Hematopoietic multipotent progenitor cell (in vitro differentiated cells): ENCODE measurements around the gene IL1F10. TPM values are rescaled to one million over a fixed set of nuclear protein-coding genes. Genes with fewer than 3 reads are reported as not detected.

ENCODE experiments used
- DNase-seq, 3 donors: peaks; one replicate each; pipeline ENCODE4 v3.0.0-alpha.2; 2011 to 2015; ENCODE audit warnings: low read depth in 2 of 3, low spot score in 2 of 3
- total RNA-seq: library from RNA; depleted of rRNA; stranded (reverse); fragments of >200 nt; gene quantifications from one replicate; pipeline ENCODE4 v1.2.3, GENCODE V29; 2012

Gene IL1F10
- total RNA-seq, 1 donor, result not detected

DNA sequence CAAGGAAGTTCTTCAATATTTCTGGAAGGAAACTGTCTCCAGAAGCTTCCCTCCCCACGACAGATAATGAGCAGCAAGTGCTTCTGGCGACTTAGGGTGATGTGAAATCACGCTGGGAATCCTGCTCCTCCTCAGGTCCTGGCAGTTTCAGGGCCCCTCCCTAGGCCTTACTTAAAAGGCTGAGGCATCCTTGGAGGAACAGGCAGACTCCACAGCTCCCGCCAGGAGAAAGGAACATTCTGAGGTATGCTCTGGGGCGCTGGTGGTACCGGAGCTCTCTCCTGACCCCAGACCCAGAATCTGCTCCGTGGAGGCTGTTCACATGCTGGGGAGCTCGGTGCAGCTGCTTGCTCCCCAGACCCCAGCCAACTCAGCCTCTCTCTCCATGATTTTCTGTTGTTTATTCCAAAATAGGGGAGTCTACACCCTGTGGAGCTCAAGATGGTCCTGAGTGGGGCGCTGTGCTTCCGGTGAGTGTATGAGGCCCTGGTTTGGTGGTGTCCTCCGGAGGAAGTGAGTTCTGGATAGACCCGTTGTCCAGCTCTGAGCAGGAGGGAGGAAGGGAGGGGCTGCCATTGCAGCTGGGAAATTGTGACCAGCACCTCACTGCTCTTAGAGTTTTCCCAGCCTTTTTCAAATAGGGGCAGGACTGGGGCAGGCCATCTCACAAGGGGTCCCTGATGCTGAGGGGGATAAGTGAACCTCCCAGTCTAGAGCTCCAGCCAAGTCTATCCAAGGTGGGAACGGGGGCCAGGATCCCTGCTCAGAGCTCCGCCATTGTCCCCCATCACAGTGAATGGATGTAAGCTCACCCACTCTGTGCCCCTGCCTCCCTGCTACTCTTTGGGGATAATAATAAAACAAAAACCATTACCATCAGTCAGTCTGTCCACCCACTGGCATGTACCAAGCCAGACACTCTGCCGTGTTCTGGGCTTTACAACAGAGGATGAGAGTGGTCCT lies 8.5 kb upstream of the IL1F10 start, which contains the start of gene IL36RN:
Gene IL36RN (plus strand): TSS at position 201 of the 963 bp plus-strand sequence. CDS start 241 bp downstream, at position 442.
- DNase-seq, result no peak

GRCh38 chr2:113060396-113060795 lies 7.4 kb upstream of the IL1F10 start:
- DNase-seq, result no peak

GRCh38 chr2:113060796-113061195 lies 7.0 kb upstream of the IL1F10 start:
- no peak for DNase-seq

DNA sequence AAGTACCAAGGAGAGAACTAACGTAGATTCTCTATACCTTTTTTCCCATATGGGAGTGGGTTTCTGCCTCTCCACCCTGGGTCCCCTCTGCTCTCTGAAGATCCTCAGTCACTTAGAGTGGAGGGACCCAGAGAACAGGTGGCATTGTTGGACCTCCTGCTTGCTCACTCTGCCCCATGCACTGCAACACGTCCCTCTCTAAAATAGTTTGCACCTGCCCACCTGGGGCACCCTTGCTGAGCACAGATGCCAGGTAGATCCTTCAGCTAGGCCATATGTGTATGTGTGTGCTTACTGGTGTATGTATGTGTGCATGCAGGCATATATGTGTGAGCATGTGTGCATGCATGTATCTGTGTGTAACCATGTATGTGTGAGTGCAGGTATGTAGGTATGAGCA lies 6.5 kb upstream of the IL1F10 start:
- DNase-seq, result no peak

- no peak for DNase-seq
Observed at GRCh38 chr2:113061896-113062770, 5.6 kb upstream of the IL1F10 start.

GRCh38 chr2:113064281-113064680 lies 3.5 kb upstream of the IL1F10 start:
- no peak for DNase-seq

DNA sequence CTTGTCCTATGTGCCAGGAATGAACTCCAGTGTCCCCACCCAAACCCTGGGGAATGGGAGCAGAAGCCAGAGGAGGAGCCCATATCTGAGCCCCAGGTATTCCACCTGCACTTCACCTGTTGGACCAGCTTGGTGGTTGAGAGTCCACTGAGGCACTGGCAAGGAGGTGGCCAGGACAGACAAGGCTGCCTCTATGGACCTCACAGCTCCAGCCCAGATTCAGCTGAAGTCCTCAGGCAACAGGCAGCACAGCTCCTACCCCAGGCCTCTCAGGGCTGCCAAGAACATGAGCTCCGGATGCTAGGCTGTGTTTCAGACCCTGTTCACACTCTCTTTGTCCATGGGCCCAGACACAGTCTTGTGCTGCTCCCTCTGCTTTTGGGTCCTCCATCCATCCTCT lies 2.9 kb upstream of the IL1F10 start:
- DNase-seq, result no peak

DNA sequence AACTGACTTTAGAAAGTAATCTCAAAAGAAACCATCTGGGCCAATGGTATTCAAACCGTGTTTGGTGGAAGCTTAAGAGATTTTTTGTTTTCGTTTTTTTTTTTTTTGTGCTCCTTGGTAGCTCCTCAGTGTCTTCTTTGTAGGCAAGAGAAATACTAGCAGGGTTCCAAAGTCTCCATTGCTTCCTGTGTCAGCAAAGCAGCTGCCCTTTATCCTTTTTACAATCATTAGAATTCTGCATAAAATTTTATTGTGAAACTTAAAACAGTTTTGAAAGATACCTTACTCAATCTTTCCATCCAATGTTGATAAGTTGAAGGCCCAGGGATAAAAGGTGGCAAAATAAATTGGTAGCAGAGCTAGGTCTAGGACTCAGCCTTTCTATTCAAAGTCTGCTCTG lies 479 bp downstream of the IL1F10 start:
- no peak for DNase-seq

- no peak for DNase-seq
Observed at GRCh38 chr2:113068706-113069485, 1.1 kb downstream of the IL1F10 start.

DNA sequence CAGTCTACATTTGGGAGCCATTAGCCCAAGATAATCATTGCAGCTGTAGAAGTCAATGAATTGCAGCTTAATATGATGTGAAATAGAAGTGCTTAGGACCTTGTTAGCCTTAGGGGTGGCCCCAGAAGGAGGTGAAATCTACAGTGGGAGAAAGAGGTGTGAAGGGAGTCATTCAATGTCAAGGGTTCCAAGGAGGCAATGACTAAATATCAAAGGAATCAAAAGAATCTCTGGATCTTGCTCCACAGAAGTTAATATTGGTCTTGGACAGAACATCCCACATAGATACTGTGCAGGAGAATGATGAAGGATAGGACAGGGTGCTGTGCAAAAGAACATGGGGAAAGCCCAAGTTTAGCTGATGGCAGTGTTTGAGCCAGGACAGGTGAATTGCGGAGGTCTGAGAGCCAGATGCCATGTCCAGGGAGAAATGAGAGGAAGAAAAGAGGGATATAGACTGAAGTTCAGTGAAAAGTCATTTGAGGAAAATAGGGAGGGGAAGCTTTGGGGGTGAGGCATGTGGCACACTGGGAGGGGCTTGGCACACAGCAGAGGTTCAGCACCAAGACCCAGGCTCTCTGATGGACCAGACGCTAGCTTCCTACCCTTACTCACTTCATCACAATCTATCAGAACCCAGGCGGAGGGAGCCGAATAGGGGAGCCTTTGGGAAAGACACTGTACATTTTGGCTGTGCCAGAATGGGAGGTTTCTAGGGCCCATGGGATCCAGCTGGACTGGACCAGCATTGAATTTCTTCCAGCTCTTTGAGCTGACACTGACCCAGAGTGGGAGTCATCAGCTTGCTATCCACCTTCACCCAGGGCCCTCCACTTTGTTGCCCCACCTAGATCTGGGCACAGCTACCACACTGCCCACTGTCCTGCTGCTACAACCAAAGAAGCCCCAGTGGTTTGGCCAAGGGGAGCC lies 2.2 kb downstream of the IL1F10 start:
- DNase-seq, result no peak

GRCh38 chr2:113070606-113070975 lies 2.8 kb downstream of the IL1F10 start:
- no peak for DNase-seq

GRCh38 chr2:113072584-113072983 lies 4.8 kb downstream of the IL1F10 start:
- DNase-seq, result no peak

DNA sequence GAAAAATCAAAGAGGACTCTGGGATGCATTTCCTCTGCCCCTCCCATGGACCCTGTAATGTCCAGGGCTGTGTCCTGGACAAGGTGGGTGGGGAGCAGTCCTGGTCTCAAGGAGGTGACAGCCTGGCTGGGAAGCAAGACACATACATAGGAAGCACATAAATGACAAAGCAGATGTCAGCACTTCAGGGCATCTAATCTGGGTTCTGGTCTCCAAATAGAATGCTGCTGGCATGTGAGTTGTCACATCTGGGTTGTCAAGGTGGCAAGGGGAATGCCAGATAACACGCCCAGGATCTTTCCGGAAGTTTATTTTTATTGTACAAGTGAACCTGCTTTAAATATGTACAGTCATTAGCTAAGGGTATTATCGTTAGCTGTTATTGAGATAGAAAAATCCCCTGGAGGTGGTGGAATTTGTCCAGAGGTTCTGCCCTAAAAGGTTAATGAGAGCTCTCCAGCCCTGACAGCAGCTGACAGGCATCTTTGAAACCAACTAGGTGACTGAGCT lies 5.6 kb downstream of the IL1F10 start:
- no peak for DNase-seq

- no peak for DNase-seq
Observed at GRCh38 chr2:113075030-113075429, 7.3 kb downstream of the IL1F10 start.

DNA sequence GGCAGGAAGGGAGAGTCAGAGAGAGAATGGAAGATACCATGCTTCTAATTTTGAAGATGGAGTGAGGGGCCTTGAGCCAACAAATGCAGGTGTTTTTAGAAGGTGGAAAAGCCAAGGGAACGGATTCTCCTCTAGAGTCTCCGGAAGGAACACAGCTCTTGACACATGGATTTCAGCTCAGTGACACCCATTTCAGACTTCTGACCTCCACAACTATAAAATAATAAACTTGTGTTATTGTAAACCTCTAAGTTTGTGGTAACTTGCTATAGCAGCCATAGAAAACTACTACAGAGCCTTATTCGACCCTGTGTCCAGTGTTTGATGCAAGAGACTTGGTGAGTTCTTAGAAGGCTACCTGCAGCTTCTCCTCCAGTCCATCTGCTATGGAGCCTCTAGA lies 7.8 kb downstream of the IL1F10 start:
- DNase-seq, result no peak

- DNase-seq, result no peak
Observed at GRCh38 chr2:113076954-113077669, 9.3 kb downstream of the IL1F10 start.

DNA sequence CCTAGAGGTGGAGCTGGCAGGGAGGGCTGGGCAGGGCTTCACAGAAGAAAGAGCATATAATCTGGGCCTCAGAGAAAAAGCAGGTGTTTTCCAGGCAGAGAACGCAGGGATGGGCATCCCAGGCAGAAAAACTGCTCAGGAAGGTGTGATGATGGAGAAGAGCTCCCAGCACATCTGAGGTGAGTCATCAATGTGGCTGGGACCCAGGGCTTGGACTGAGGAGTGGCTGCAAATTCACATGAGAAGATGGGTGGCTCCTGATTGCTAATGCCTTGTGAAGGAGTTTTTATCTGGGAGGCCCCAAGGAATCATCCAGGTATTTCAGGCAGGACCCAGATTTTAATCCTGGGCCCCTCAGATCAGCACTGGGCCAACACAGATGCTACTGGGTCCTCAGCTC lies 10.2 kb downstream of the IL1F10 start:
- DNase-seq, result no peak

- no peak for DNase-seq
Observed at GRCh38 chr2:113078350-113078839, 10.6 kb downstream of the IL1F10 start.

GRCh38 chr2:113079131-113079530 lies 11.4 kb downstream of the IL1F10 start:
- DNase-seq, result no peak
